Endothelial cell of umbilical vein (primary cell): ENCODE results near the gene TLR9. TPM values are rescaled to one million over a fixed set of nuclear protein-coding genes. Genes with fewer than 3 reads are reported as not detected.

Experiments used
- BruUV-seq: library from RNA; stranded (reverse); fragments of 400-500 nt; replicated peaks from 2 replicates; lab custom pipeline; 2021; lab: Mats Ljungman, UMichigan
- CTCF ChIA-PET: fragments of 300-600, 350-600 bp; sonication (Branson Sonifier 250); formaldehyde crosslinking; loops from one replicate; lab custom pipeline; 2021; ENCODE audit warnings: antibody characterized with exemption, inconsistent platforms; lab: Charles Lee
- POLR2A ChIA-PET: fragments of 300-600, 350-600 bp; sonication (Branson Sonifier 250); formaldehyde crosslinking; loops from one replicate; lab custom pipeline; 2021; ENCODE audit warnings: antibody characterized with exemption, inconsistent platforms; lab: Charles Lee
- DNase-seq: peaks from one replicate; pipeline ENCODE4 v3.0.0-alpha.2; 2011; ENCODE audit warnings: low read depth, low spot score
- FAIRE-seq: peaks from 2 replicates; lab custom pipeline; 2011; peaks lifted over from hg19 to GRCh38; lab: Jason Lieb, UNC
- H2AFZ ChIP-seq: 2 replicates; pipeline ENCODE4 v1.6.0; 2012; ENCODE audit warnings: low read depth, low read length, control low read depth, inconsistent platforms
- H3K27ac ChIP-seq: 2 replicates; pipeline ENCODE4 v1.5.1; 2011; ENCODE audit warnings: low read depth, mild to moderate bottlenecking, control low read depth, low read length, moderate library complexity; ENCODE audit not compliant: insufficient read depth
- H3K27me3 ChIP-seq, 2 experiments: 2 replicates each; pipeline versions ENCODE4 v1.6.0 to v1.6.1; 2011; ENCODE audit warnings: low read length in 2 of 2, mixed read lengths in 1 of 2; ENCODE audit not compliant: control insufficient read depth in 2 of 2, insufficient read depth in 2 of 2
- H3K36me3 ChIP-seq, 2 experiments: 2 replicates in 1 of 2; 3 replicates in 1 of 2; pipeline ENCODE4 v1.5.1; 2011; ENCODE audit warnings: low read length in 2 of 2, mild to moderate bottlenecking in 1 of 2, moderate library complexity in 1 of 2; ENCODE audit not compliant: control insufficient read depth in 2 of 2, insufficient read depth in 2 of 2; ENCODE audit errors: extremely low read depth in 1 of 2
- H3K4me1 ChIP-seq: 3 replicates; pipeline ENCODE4 v1.5.1; 2011; ENCODE audit warnings: mild to moderate bottlenecking, low read length; ENCODE audit not compliant: control insufficient read depth, insufficient read depth; ENCODE audit errors: extremely low read depth
- H3K4me2 ChIP-seq: 2 replicates; pipeline ENCODE4 v1.6.1; 2011; ENCODE audit warnings: low read length, control low read depth, mixed read lengths; ENCODE audit not compliant: insufficient read depth
- H3K4me3 ChIP-seq, 3 experiments: fragments of 200-600 bp in 1 of 3; sonication (generic), shearing (Covaris generic) in 1 of 3; replicated peaks in 1 of 3; 2 replicates each; pipeline ENCODE4 v1.5.1; 2011 to 2016; ENCODE audit warnings: control low read depth in 3 of 3, low read length in 3 of 3, mild to moderate bottlenecking in 2 of 3, inconsistent platforms in 1 of 3, low read depth in 1 of 3, moderate library complexity in 1 of 3; ENCODE audit not compliant: insufficient read depth in 1 of 3
- H3K79me2 ChIP-seq: 2 replicates; pipeline ENCODE4 v1.6.0; 2012; ENCODE audit warnings: low read length, inconsistent platforms; ENCODE audit not compliant: control insufficient read depth, insufficient read depth
- H3K9ac ChIP-seq: replicated peaks from 2 replicates; pipeline ENCODE3; 2011; ENCODE audit warnings: low read length, control low read depth; ENCODE audit not compliant: insufficient read depth; ENCODE audit errors: extremely low read depth
- H3K9me1 ChIP-seq: replicated peaks from 3 replicates; pipeline ENCODE4 v1.6.0; 2011; ENCODE audit warnings: mild to moderate bottlenecking, low read length; ENCODE audit not compliant: control insufficient read depth, insufficient read depth; ENCODE audit errors: extremely low read depth
- H3K9me3 ChIP-seq: replicated peaks from 2 replicates; pipeline ENCODE4 v1.5.1; 2012; ENCODE audit warnings: low read length, inconsistent platforms; ENCODE audit not compliant: control insufficient read depth, insufficient read depth
- H4K20me1 ChIP-seq: replicated peaks from 2 replicates; pipeline ENCODE3; 2011; ENCODE audit warnings: mild to moderate bottlenecking, low read length; ENCODE audit not compliant: control insufficient read depth, insufficient read depth; ENCODE audit errors: extremely low read depth
- CTCF ChIP-seq, 2 donors: IDR thresholded peaks; 1 replicate in 1 of 2; 2 replicates in 1 of 2; pipeline ENCODE4 v1.5.1; 2011; ENCODE audit warnings: low read length in 2 of 2, mild to moderate bottlenecking in 2 of 2, moderate library complexity in 2 of 2, control low read depth in 1 of 2, inconsistent platforms in 1 of 2, low read depth in 1 of 2; ENCODE audit not compliant: insufficient read depth in 1 of 2; ENCODE audit errors: extremely low read depth in 1 of 2
- EZH2 ChIP-seq: IDR thresholded peaks from 2 replicates; pipeline ENCODE4 v1.6.1; 2012; ENCODE audit warnings: borderline replicate concordance, low read depth, mild to moderate bottlenecking, moderate library complexity, low read length, inconsistent platforms; ENCODE audit not compliant: severe bottlenecking
- FOS ChIP-seq: IDR thresholded peaks from 2 replicates; pipeline ENCODE4 v1.6.1; 2011; ENCODE audit warnings: mild to moderate bottlenecking, low read length, moderate library complexity, borderline replicate concordance; ENCODE audit not compliant: insufficient read depth
- GATA2 ChIP-seq: IDR thresholded peaks from 2 replicates; pipeline ENCODE4 v1.7.0; 2011; ENCODE audit warnings: low read depth, mild to moderate bottlenecking, moderate library complexity, mixed read lengths, low read length; ENCODE audit not compliant: insufficient read length, insufficient read depth
- MAX ChIP-seq: IDR thresholded peaks from 2 replicates; pipeline ENCODE4 v1.6.1; 2011; ENCODE audit not compliant: insufficient read depth, insufficient read length
- MYC ChIP-seq: IDR thresholded peaks from one replicate; pipeline ENCODE4 v1.6.1; 2011; ENCODE audit warnings: mild to moderate bottlenecking, low read depth, low read length
- POLR2A ChIP-seq: IDR thresholded peaks from 2 replicates; pipeline ENCODE4 v1.6.1; 2012; ENCODE audit warnings: low read depth, mild to moderate bottlenecking, control low read depth, low read length
- POLR2AphosphoS5 ChIP-seq: IDR thresholded peaks from 2 replicates; pipeline ENCODE4 v1.6.1; 2012; ENCODE audit warnings: low read depth, mild to moderate bottlenecking, control low read depth, low read length, moderate library complexity; ENCODE audit not compliant: insufficient read depth
- dilution Hi-C: fragments of 300-500 bp; cut with MboI; formaldehyde crosslinking; loops from one replicate; pipeline ENCODE4 v1.15.0; 2019; ENCODE audit warnings: low sequenced_read_pairs; ENCODE audit not compliant: extremely low pct_ligation_motif_present
- intact Hi-C: fragments of 100-400 bp; cut with micrococcal nuclease; formaldehyde crosslinking; loops from one replicate; pipeline ENCODE4 v1.10.0; 2022
- polyA plus RNA-seq, 4 experiments: library from polyadenylated mRNA; depleted of rRNA in 3 of 4; stranded (reverse) in 3 of 4; unstranded in 1 of 4; fragments of >200 nt; gene quantifications; 2 replicates each; pipeline versions ENCODE4 v1.2.1 to v1.2.3, GENCODE V29; 2011 to 2012; ENCODE audit warnings: missing spikeins in 1 of 4
- total RNA-seq: library from RNA; stranded (reverse); gene quantifications from 2 replicates; pipeline ENCODE4 v1.2.3, GENCODE V29; 2021

The TLR9 gene
- total and polyA plus RNA-seq, 2 donors (not counting 3 experiments of a cell fraction or from before 2014, with no cell fraction given): not detected

DNA sequence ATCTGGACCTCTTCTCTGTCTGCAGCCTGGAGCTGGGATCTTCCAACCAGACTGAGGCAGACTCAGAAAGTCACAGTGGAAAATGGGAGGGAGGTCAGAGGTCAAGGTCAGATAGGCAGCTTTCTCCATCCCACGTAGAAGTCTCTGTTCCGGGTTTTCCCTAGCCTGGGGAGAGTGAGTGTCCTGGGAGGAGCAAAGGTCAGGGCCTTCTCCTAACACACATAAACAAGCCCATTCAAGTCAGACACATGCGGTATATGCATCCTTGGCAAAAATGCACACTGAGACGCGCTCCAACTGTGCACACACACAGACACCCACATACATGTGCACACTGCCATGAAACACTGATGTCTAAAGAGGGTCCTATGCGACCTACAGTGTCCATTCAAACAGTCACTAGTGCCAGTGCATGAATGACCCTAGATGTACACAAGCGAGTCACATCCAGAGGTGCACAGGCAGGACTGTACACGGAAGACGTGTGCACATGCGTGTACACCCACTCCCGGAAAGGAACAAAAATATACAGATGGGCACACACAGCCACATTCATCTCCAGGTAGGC, 12.8 kb upstream of the TLR9 start:
- FAIRE-seq: peak; percentile 66

More for the DNA sequence above, 12.8 kb upstream of the TLR9 start:
- Histone ChIP-seq H3K4me2 (peak overlapping the region; percentile 32), H3K79me2 (peaks cover 37% of the 10 kb centered on the region), H4K20me1 (no peaks in the 10 kb centered on the region), H3K9me1 (no peaks in the 10 kb centered on the region), H3K36me3 (no peaks in the 10 kb centered on the region), H3K27me3 (no peaks in the 10 kb centered on the region), H3K27ac (no peak overlapping the region), H2AFZ (no peak overlapping the region), H3K4me1 (peaks cover 18% of the 10 kb centered on the region), H3K9ac (peak overlapping the region; percentile 25), H3K4me3 (peak overlapping the region; percentile 20 to 98 (median 66)), H3K9me3 (no peaks in the 10 kb centered on the region)
- intact Hi-C loops: loop anchor here (2.0 to 5.0 kb wide), 3 partner anchors 51 to 209 kb away; partner anchors contain the start of gene SEMA3G
- peak; percentile 33 for DNase-seq
- ChIA-PET POLR2A (interaction anchor here (0.8 to 1.0 kb wide), 2 partner anchors 18 to 50 kb away, joined by 3 to 4 read pairs; partner anchors contain the start of gene GLYCTK), CTCF (interaction anchor here (0.6 to 7.3 kb wide), 16 partner anchors 9 to 190 kb away, joined by 3 to 104 read pairs (median 4); partner anchors contain the start of genes POC1A, TLR9 and WDR82)
- TF ChIP-seq EZH2 (no peak), CTCF (IDR thresholded peaks at IDR 0.05; ENCODE audit: extremely low read depth in 1 of 2, insufficient read depth in 1 of 2, low read depth in 1 of 2, low read length in 2 of 2) (no peak), FOS (no peak), GATA2 (no peak), MYC (no peak), MAX (no peak), POLR2AphosphoS5 (no peak), POLR2A (no peak)
- BruUV-seq: TSS peak; percentile 68
- dilution Hi-C loops: no loop called here
